ENCODE data around the gene C9orf85. TPM values are rescaled to one million over a fixed set of nuclear protein-coding genes. Genes with fewer than 3 reads are reported as not detected.

C9orf85 gene
- total and polyA plus RNA-seq, 10 of the 15 experiments (the other 5 are each of a cell fraction or from before 2014, with no cell fraction given), result 9.1 to 22.6 (median 16.4) TPM

- ChIA-PET POLR2A (interaction anchor here (0.7 to 1.9 kb wide), 14 partner anchors 9 to 455 kb away, joined by 3 to 8 read pairs (median 5); partner anchors contain the start of gene ZFAND5), RAD21 (ENCODE audit: unreplicated experiment) (interaction anchor here (1.0 to 3.9 kb wide), 6 partner anchors 14 to 129 kb away, joined by 3 to 22 read pairs (median 4); no protein-coding TSS in a partner anchor), CTCF (interaction anchor here (0.6 to 1.5 kb wide), 12 partner anchors 8 to 921 kb away, joined by 3 to 8 read pairs (median 4); no protein-coding TSS in a partner anchor), SMC1A (ENCODE audit: uncharacterized antibody, unreplicated experiment) (interaction anchor here (1.0 to 8.2 kb wide), 5 partner anchors 15 to 20 kb away, joined by 3 to 77 read pairs (median 8); no protein-coding TSS in a partner anchor)
- peak overlapping the region; percentile 84 for H3K9ac ChIP-seq (ENCODE audit: control insufficient read depth, insufficient read depth, low read length)
- under 1% methylated on average over 48 of the region's 56 CpGs for WGBS (ENCODE audit: insufficient coverage, insufficient replicate concordance, low lambda C conversion rate, missing lambda C conversion rate)
- no peaks in the 10 kb centered on the region for H3K36me3 ChIP-seq (ENCODE audit: control insufficient read depth in 2 of 2, insufficient read depth in 2 of 2, low read length in 1 of 2)
- H3K79me2 ChIP-seq (ENCODE audit: control insufficient read depth, insufficient read depth, low read length), result peaks cover 90% of the 10 kb centered on the region
- no peaks in the 10 kb centered on the region for H4K20me1 ChIP-seq (ENCODE audit: control insufficient read depth, insufficient read depth)
- DNase-seq (ENCODE audit: low read depth, low spot score) (no peak), FAIRE-seq (no peak), ATAC-seq (peak; percentile 37)
- H3K4me3 ChIP-seq, result peak overlapping the region; percentile 91
- intact Hi-C loops (cut with micrococcal nuclease; ENCODE audit: unreplicated experiment) (loop anchor here (5.0 kb wide), 2 partner anchors 88 to 282 kb away; no protein-coding TSS in a partner anchor), in situ Hi-C loops (cut with MboI) (loop anchor here (25.0 kb wide), 2 partner anchors 1498 to 1648 kb away; partner anchors contain the start of genes KLF9 and SMC5)
- peak overlapping the region; percentile 71 for H3K27ac ChIP-seq (ENCODE audit: control insufficient read depth, insufficient read depth)
- H2AFZ ChIP-seq (ENCODE audit: control insufficient read depth, low read depth, low read length), result peak overlapping the region; percentile 69
- H3K4me2 ChIP-seq (ENCODE audit: control insufficient read depth, insufficient read depth), result no peak overlapping the region
- peaks cover 2% of the 10 kb centered on the region for H3K4me1 ChIP-seq (ENCODE audit: control insufficient read depth, insufficient read depth, low read length)
- H3K27me3 ChIP-seq (replicated peaks in 1 of 2; ENCODE audit: control insufficient read depth in 2 of 2, insufficient read depth in 2 of 2, low read length in 1 of 2), result no peaks in the 10 kb centered on the region
- TF ChIP-seq KLF5 (IDR thresholded peaks at IDR 0.05; ENCODE audit: partially characterized antibody), result no peak
- TF ChIP-seq ZNF207 (IDR thresholded peaks at IDR 0.05; ENCODE audit: borderline replicate concordance), result peak; percentile 46; the same call in 1 of the 2 replicates
- TF ChIP-seq ZNF217 (IDR thresholded peaks at IDR 0.05), result peak; percentile 30; the same call in 1 of the 2 replicates
- TF ChIP-seq, protein P1, sequence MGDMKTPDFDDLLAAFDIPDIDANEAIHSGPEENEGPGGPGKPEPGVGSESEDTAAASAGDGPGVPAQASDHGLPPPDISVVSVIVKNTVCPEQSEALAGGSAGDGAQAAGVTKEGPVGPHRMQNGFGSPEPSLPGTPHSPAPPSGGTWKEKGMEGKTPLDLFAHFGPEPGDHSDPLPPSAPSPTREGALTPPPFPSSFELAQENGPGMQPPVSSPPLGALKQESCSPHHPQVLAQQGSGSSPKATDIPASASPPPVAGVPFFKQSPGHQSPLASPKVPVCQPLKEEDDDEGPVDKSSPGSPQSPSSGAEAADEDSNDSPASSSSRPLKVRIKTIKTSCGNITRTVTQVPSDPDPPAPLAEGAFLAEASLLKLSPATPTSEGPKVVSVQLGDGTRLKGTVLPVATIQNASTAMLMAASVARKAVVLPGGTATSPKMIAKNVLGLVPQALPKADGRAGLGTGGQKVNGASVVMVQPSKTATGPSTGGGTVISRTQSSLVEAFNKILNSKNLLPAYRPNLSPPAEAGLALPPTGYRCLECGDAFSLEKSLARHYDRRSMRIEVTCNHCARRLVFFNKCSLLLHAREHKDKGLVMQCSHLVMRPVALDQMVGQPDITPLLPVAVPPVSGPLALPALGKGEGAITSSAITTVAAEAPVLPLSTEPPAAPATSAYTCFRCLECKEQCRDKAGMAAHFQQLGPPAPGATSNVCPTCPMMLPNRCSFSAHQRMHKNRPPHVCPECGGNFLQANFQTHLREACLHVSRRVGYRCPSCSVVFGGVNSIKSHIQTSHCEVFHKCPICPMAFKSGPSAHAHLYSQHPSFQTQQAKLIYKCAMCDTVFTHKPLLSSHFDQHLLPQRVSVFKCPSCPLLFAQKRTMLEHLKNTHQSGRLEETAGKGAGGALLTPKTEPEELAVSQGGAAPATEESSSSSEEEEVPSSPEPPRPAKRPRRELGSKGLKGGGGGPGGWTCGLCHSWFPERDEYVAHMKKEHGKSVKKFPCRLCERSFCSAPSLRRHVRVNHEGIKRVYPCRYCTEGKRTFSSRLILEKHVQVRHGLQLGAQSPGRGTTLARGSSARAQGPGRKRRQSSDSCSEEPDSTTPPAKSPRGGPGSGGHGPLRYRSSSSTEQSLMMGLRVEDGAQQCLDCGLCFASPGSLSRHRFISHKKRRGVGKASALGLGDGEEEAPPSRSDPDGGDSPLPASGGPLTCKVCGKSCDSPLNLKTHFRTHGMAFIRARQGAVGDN (IDR thresholded peaks at IDR 0.05), result 0 out of 2 replicates have a peak, but pooled peaks have one; percentile 21
- TF ChIP-seq E4F1 (IDR thresholded peaks at IDR 0.05; ENCODE audit: borderline replicate concordance, partially characterized antibody), result no peak
- no peak for TF ChIP-seq JUNB (IDR thresholded peaks at IDR 0.05)
- TF ChIP-seq SMARCA5 (IDR thresholded peaks at IDR 0.05), result 0 out of 2 replicates have a peak, but pooled peaks have one; percentile 90
- TF ChIP-seq IKZF1 (conservative IDR thresholded peaks at IDR 0.05), result peak; percentile 73
- peak; percentile 73; the same call in 1 of the 2 replicates for TF ChIP-seq ASH2L (IDR thresholded peaks at IDR 0.05; ENCODE audit: borderline replicate concordance, low read depth)
- peak; percentile 84 for TF ChIP-seq NKRF (conservative IDR thresholded peaks at IDR 0.05)
- peak; percentile 87 for TF ChIP-seq GATAD2B (conservative IDR thresholded peaks at IDR 0.05; ENCODE audit: low read depth)
- peak; percentile 79; the same call in 1 of the 2 replicates for TF ChIP-seq BACH1 (IDR thresholded peaks at IDR 0.05; ENCODE audit: borderline replicate concordance)
- peak; percentile 98 for TF ChIP-seq LARP7 (IDR thresholded peaks at IDR 0.05)
- no peak for TF ChIP-seq PAX5 (IDR thresholded peaks at IDR 0.05; ENCODE audit: borderline replicate concordance, low read depth, low read length)
- peak; percentile 55; the same call in 1 of the 2 replicates for TF ChIP-seq DPF2 (IDR thresholded peaks at IDR 0.05)
- TF ChIP-seq NR2F1 (conservative IDR thresholded peaks at IDR 0.05), result peak; percentile 21
- no peak for TF ChIP-seq RELA (IDR thresholded peaks at IDR 0.05; ENCODE audit: borderline replicate concordance, partially characterized antibody)
- BruUV-seq (replicated peaks), result TSS peak; percentile 49
- H3K9me3 ChIP-seq (replicated peaks; ENCODE audit: control insufficient read depth, insufficient read depth, low read length), result no peaks in the 10 kb centered on the region
Observed at GRCh38 chr9:71910650-71911060, 784 bp upstream of the C9orf85 start.
